AG09319 (cell line): ENCODE measurements around the gene LEPR.

Experiments used
- DNase-seq: peaks from one replicate; pipeline ENCODE4 v3.0.0-alpha.2; 2010; ENCODE audit warnings: low read depth; ENCODE audit errors: extremely low read depth
- CTCF ChIP-seq: IDR thresholded peaks from 2 replicates; pipeline ENCODE4 v1.5.1; 2011; ENCODE audit warnings: low read depth, mild to moderate bottlenecking, inconsistent platforms, low read length, moderate library complexity

Gene LEPR

GRCh38 chr1:65387821-65388220 lies 32.6 kb upstream of the LEPR start:
- DNase-seq: no peak
- no peak for TF ChIP-seq CTCF

- no peak for TF ChIP-seq CTCF
- no peak for DNase-seq
Measured at GRCh38 chr1:65388908-65389695, 31.4 kb upstream of the LEPR start.

GRCh38 chr1:65392497-65392896 lies 28.0 kb upstream of the LEPR start:
- TF ChIP-seq CTCF: no peak
- DNase-seq: no peak

GRCh38 chr1:65393347-65393746 lies 27.1 kb upstream of the LEPR start:
- no peak for TF ChIP-seq CTCF
- DNase-seq: no peak

GRCh38 chr1:65393928-65394327 lies 26.5 kb upstream of the LEPR start:
- no peak for DNase-seq
- no peak for TF ChIP-seq CTCF

- TF ChIP-seq CTCF: no peak
- DNase-seq: peak; percentile 24
Measured at GRCh38 chr1:65395887-65396612, 24.4 kb upstream of the LEPR start.

- TF ChIP-seq CTCF: no peak
- no peak for DNase-seq
Measured at GRCh38 chr1:65398083-65398482, 22.4 kb upstream of the LEPR start.
